Gastroesophageal sphincter (tissue), 3 donors: ENCODE data around the gene AMPD3.

Source experiments
- CTCF ChIP-seq, 4 experiments: fragments of 200-600 bp in 2 of 4; fragments of 450-650 bp in 2 of 4; sonication (generic) in 1 of 4; IDR thresholded peaks; one replicate each; pipeline ENCODE4 v1.5.1; 2017 to 2019; ENCODE audit warnings: antibody characterized with exemption in 4 of 4, mild to moderate bottlenecking in 2 of 4, moderate library complexity in 2 of 4
- POLR2AphosphoS5 ChIP-seq: sonication (generic); formaldehyde crosslinking; IDR thresholded peaks from one replicate; pipeline ENCODE4 v1.6.1; 2017; ENCODE audit warnings: antibody characterized with exemption

GRCh38 chr11:10429526-10429925 lies 25.5 kb upstream of the AMPD3 start:
- TF ChIP-seq CTCF (IDR thresholded peaks at IDR 0.05) = no peak
- TF ChIP-seq POLR2AphosphoS5 = no peak
